TTC549 (cell line): ENCODE results near the gene IP6K3.

Source experiments
- FAIRE-seq: peaks from 2 replicates; lab custom pipeline; 2012; peaks lifted over from hg19 to GRCh38; lab: Jason Lieb, UNC

IP6K3 gene

DNA sequence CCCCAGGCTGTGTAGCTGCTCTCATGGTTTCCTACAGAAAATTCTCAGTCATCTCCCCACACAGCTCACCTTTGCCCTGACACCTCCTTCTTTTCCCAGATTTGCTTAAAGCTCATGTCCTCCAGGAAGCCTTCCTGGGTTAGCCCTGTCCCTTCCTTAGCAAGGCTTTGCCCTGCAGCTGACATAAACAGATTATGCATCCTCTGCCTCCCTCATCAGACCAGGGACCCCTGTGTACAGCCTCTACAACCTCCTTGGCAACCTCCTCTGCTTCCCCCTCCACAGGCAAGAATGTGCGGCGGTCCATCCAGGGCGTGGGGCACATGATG lies 75.0 kb downstream of the IP6K3 start:
- no peak for FAIRE-seq
